Spleen (tissue), 11 donors: ENCODE data around the gene HES6. TPM values are rescaled to one million over a fixed set of nuclear protein-coding genes. Genes with fewer than 3 reads are reported as not detected.

ENCODE experiments used
- DNase-seq: peaks from one replicate; pipeline ENCODE4 v3.0.0-alpha.2; 2020
- H3K27ac ChIP-seq, 8 donors: fragments of 200-600 bp; sonication (generic) in 7 of 8; 1 replicate in 4 of 8; 2 replicates in 4 of 8; pipeline versions ENCODE4 v1.5.0 to v1.8.0; 2016 to 2021; ENCODE audit warnings: inconsistent platforms in 4 of 8, mild to moderate bottlenecking in 4 of 8, moderate library complexity in 1 of 8
- H3K27me3 ChIP-seq, 7 donors: fragments of 200-600 bp; sonication (generic) in 6 of 7; replicated peaks in 1 of 7; 1 replicate in 4 of 7; 2 replicates in 3 of 7; pipeline versions ENCODE4 v1.5.0 to v1.8.0; 2016 to 2021; ENCODE audit warnings: inconsistent platforms in 3 of 7, mild to moderate bottlenecking in 1 of 7
- H3K36me3 ChIP-seq, 6 donors: fragments of 200-600 bp; sonication (generic) in 5 of 6; 1 replicate in 4 of 6; 2 replicates in 2 of 6; pipeline versions ENCODE4 v1.5.0 to v1.8.0; 2016 to 2021; ENCODE audit warnings: inconsistent platforms in 2 of 6
- H3K4me1 ChIP-seq, 6 donors: fragments of 200-600 bp; sonication (generic) in 5 of 6; 1 replicate in 3 of 6; 2 replicates in 3 of 6; pipeline versions ENCODE4 v1.5.0 to v1.8.0; 2016 to 2021; ENCODE audit warnings: inconsistent platforms in 3 of 6
- H3K4me3 ChIP-seq, 8 donors: fragments of 200-600 bp; sonication (generic) in 7 of 8; 1 replicate in 4 of 8; 2 replicates in 4 of 8; pipeline versions ENCODE4 v1.5.0 to v1.8.0; 2016 to 2021; ENCODE audit warnings: inconsistent platforms in 4 of 8, mild to moderate bottlenecking in 4 of 8, moderate library complexity in 2 of 8
- H3K9me3 ChIP-seq, 8 donors: fragments of 200-600 bp; sonication (generic) in 7 of 8; 1 replicate in 4 of 8; 2 replicates in 4 of 8; pipeline versions ENCODE4 v1.5.0 to v1.8.0; 2016 to 2021; ENCODE audit warnings: inconsistent platforms in 4 of 8
- POLR2A ChIP-seq, 3 donors: fragments of 450-650 bp; IDR thresholded peaks; one replicate each; pipeline ENCODE4 v1.5.1; 2017; ENCODE audit warnings: antibody characterized with exemption in 3 of 3, mild to moderate bottlenecking in 1 of 3
- POLR2AphosphoS5 ChIP-seq, 3 donors: sonication (generic); formaldehyde crosslinking; IDR thresholded peaks; one replicate each; pipeline ENCODE4 v1.5.1; 2017; ENCODE audit warnings: antibody characterized with exemption in 3 of 3
- whole genome bisulfite sequencing, 5 donors: extraction: QIAGEN DNeasy Blood & Tissue Kit in 3 of 5; methylation state at CpG; one replicate each; pipeline versions ENCODE4 v1.1.5 to v1.1.7; 2013 to 2018; 5-methylcytosine and 5-hydroxymethylcytosine counted together
- intact Hi-C: fragments of 100-400 bp; cut with DNase I; formaldehyde crosslinking; loops from one replicate; pipeline ENCODE4 v1.15.0; 2023; ENCODE audit warnings: low total_unique reads
- polyA plus RNA-seq, 3 donors: library from polyadenylated mRNA; stranded (reverse); fragments of 200-250 nt; gene quantifications; one replicate each; pipeline ENCODE4 v1.2.1, GENCODE V29; 2013
- total RNA-seq, 7 donors: library from RNA; depleted of rRNA in 3 of 7; stranded (reverse); fragments of >200 nt in 3 of 7; fragmentation: NEBNext Ultra II Directional in 4 of 7; extraction: Animal tissue kit (Norgen Biotek cat#: 25700) in 4 of 7; gene quantifications; one replicate each; pipeline versions ENCODE4 v1.1.0 to v1.2.1, GENCODE V29; 2016 to 2021
- TF ChIP-seq, protein P1 (sequence below), 11 experiments: fragments of 200-600 bp in 7 of 11; fragments of 450-650 bp in 4 of 11; sonication (generic) in 4 of 11; IDR thresholded peaks in 8 of 11; conservative IDR thresholded peaks in 3 of 11; 1 replicate in 7 of 11; 2 replicates in 4 of 11; pipeline versions ENCODE4 v1.4.0 to v1.8.0; 2016 to 2021; ENCODE audit warnings: antibody characterized with exemption in 11 of 11, inconsistent platforms in 4 of 11, mild to moderate bottlenecking in 1 of 11
- donor health status: healthy with polysubstance abuse.
- donor health status: DM: no; HTN: no; CAD: no; lungs with moderate emphysema.
- donor health status: DM: no; HTN: no; CAD: no.
- donor health status: Bipolar disorder and iron deficiency.
- donor health status: healthy.
- donor health status: DM: no; HTN: no; CAD: no.
- donor health status: DM: yes; HTN: yes; CAD: no.

The HES6 gene
- total and polyA plus RNA-seq, 10 donors, result 3.9 to 22.7 (median 8.3) TPM

DNA sequence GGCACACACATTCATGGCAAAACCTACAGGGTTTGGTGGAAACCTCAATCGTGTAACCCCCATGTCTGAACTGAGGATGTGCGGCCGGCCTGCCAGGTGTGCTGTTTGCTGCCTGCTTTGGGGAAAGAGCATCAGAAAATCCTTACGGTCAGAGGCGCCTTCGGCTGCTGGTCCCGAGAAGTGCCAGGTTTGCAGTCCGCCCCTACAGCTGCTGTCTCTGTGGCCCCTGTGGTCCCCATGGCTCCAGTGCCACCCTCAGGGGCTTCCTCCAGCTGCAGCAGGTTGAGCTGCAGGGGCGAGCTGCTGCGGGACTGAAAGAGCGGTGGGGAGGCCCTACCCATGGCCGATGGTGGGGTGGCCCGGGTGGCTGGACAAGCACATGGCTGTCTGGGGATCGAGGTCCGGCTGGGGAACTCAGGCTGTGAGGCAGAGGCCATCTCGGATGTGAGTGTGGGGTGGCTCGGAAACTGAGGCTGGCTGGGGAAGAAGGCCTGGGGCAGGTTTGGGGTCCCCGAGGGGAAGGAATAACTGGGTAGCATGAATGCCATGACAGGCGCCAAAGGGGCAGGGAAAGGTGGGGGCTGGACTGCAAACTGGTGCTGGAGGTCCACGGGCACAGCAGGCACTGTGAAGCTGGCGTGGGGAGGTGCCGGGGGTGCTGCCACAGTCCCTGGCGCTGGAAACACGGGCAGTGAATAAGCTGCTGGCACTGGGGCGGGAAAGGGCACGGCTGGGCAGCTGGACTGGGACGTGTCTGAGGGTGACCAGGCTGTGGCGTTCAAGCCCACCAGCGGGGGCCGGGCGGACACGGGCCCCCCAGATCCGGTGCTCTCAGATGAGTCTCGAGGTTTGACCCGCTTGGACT, 13.2 kb upstream of the HES6 start:
- peak; percentile 74 for DNase-seq
- peaks cover 0 to 100% (median 64%) of the 10 kb centered on the region in 6 donors for H3K36me3 ChIP-seq
- TF ChIP-seq POLR2AphosphoS5 (IDR thresholded peaks at IDR 0.05) (peak in 1 of 3 donors; percentile 4), POLR2A (IDR thresholded peaks at IDR 0.05) (no peak)
- peaks cover 0 to 8% (median 1%) of the 10 kb centered on the region in 6 donors for H3K4me1 ChIP-seq
- H3K27me3 ChIP-seq, result no peaks in the 10 kb centered on the region
- WGBS, 5 donors, result 95 to 97% (median 96%) methylated on average over 34 to 35 of the region's 35 CpGs
- H3K9me3 ChIP-seq, result no peaks in the 10 kb centered on the region
- intact Hi-C loops, result no loop called here
- H3K27ac ChIP-seq, result no peak overlapping the region
- H3K4me3 ChIP-seq, result no peak overlapping the region

DNA sequence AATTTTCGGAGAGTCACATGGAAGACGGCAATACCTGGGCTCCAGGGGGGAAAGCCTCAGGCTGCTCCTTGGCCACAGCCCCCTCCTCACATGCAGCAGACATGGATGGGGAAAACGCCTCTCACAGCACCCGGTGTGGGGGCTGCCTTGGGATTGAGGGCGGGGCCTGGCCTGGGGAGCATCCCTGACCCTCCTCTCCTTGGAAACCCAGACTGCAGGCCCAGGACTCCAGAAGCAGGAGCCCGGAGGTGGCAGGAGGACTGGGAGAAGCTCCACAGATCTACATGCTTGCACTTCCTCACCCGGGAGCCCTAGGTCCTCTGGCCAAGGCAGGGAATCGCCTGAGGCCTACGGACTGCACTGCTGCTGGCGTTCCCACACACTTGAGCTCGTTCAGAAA, 12.1 kb upstream of the HES6 start:
- 92 to 97% (median 94%) methylated on average over 9 to 11 of the region's 11 CpGs for WGBS, 5 donors
- peak; percentile 54 for DNase-seq

DNA sequence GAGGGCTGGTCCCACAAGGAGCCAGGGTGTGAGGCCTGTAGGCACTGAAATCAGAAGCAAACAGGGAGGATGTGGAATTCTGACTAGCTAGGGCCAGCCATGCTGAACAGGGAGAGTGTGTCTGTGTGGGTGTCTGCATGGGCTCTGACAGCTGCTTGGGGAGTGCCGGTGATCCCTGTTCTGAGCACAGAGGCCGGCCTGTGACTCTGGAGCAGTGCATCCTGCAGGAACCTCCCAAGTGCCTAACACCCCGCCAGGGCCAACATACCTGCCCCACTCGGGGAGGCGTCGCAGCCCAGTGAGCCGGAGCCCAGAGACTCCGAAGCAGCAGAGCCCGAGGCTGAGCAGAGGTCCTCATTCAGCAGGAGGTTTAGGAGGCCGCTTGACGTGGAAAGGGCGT, 11.5 kb upstream of the HES6 start:
- Histone ChIP-seq H3K27me3 (no peaks in the 10 kb centered on the region), H3K9me3 (no peaks in the 10 kb centered on the region), H3K4me3 (no peak overlapping the region), H3K36me3 (peaks cover 0 to 100% (median 59%) of the 10 kb centered on the region in 6 donors), H3K27ac (no peak overlapping the region), H3K4me1 (no peaks in the 10 kb centered on the region)
- intact Hi-C loops, result no loop called here
- DNase-seq, result peak; percentile 70
- 94 to 98% (median 96%) methylated on average over 9 to 12 of the region's 12 CpGs for WGBS, 5 donors
- TF ChIP-seq POLR2AphosphoS5 (IDR thresholded peaks at IDR 0.05) (no peak), POLR2A (IDR thresholded peaks at IDR 0.05) (no peak)
- TF ChIP-seq, protein P1, sequence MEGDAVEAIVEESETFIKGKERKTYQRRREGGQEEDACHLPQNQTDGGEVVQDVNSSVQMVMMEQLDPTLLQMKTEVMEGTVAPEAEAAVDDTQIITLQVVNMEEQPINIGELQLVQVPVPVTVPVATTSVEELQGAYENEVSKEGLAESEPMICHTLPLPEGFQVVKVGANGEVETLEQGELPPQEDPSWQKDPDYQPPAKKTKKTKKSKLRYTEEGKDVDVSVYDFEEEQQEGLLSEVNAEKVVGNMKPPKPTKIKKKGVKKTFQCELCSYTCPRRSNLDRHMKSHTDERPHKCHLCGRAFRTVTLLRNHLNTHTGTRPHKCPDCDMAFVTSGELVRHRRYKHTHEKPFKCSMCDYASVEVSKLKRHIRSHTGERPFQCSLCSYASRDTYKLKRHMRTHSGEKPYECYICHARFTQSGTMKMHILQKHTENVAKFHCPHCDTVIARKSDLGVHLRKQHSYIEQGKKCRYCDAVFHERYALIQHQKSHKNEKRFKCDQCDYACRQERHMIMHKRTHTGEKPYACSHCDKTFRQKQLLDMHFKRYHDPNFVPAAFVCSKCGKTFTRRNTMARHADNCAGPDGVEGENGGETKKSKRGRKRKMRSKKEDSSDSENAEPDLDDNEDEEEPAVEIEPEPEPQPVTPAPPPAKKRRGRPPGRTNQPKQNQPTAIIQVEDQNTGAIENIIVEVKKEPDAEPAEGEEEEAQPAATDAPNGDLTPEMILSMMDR (IDR thresholded peaks at IDR 0.05 in 8 of 11, conservative IDR thresholded peaks at IDR 0.05 in 3 of 11), result no peak

More for the DNA sequence above, 12.1 kb upstream of the HES6 start:
- H3K27me3 ChIP-seq, result no peaks in the 10 kb centered on the region
- H3K4me1 ChIP-seq, result peaks cover 0 to 6% (median 1%) of the 10 kb centered on the region in 6 donors
- H3K27ac ChIP-seq, result no peak overlapping the region
- no peak overlapping the region for H3K4me3 ChIP-seq
- intact Hi-C loops, result no loop called here
- TF ChIP-seq POLR2AphosphoS5 (IDR thresholded peaks at IDR 0.05) (no peak), POLR2A (IDR thresholded peaks at IDR 0.05) (no peak)
- TF ChIP-seq, protein P1 (IDR thresholded peaks at IDR 0.05 in 8 of 11, conservative IDR thresholded peaks at IDR 0.05 in 3 of 11), result no peak
- H3K36me3 ChIP-seq, result peaks cover 0 to 100% (median 63%) of the 10 kb centered on the region in 6 donors
- H3K9me3 ChIP-seq, result no peaks in the 10 kb centered on the region

DNA sequence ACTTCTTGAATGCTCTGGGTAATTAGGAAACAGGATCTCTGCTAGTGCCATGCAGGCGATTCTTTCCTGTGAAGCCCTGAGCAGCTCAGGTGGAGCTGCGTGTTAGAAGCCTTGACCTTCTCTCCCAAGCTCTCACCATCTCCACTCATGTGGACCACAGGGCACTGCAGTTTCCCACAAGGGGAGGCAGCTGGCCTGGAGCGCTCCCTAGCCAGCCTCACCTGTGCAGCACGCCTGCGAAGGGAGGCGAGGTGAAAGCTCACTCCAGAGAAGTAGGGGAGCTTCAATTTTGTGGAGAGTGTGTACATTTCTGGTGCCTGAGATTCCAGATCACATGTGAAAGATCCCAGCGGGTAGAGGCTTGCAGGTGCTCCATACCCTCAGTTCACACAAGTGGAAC, 11.1 kb upstream of the HES6 start:
- no peaks in the 10 kb centered on the region for H3K4me1 ChIP-seq
- peaks cover 0 to 100% (median 58%) of the 10 kb centered on the region in 6 donors for H3K36me3 ChIP-seq
- peak; percentile 22 for DNase-seq
- intact Hi-C loops, result no loop called here
- no peak overlapping the region for H3K27ac ChIP-seq
- WGBS, 5 donors, result 84 to 96% (median 94%) methylated on average over 6 to 7 of the region's 7 CpGs
- no peaks in the 10 kb centered on the region for H3K9me3 ChIP-seq
- no peak overlapping the region for H3K4me3 ChIP-seq
- H3K27me3 ChIP-seq, result no peaks in the 10 kb centered on the region
- TF ChIP-seq, protein P1 (IDR thresholded peaks at IDR 0.05 in 8 of 11, conservative IDR thresholded peaks at IDR 0.05 in 3 of 11), result no peak
- TF ChIP-seq POLR2A (IDR thresholded peaks at IDR 0.05) (no peak), POLR2AphosphoS5 (IDR thresholded peaks at IDR 0.05) (no peak)
